Right lobe of liver (tissue), 4 donors: ENCODE data around the gene LY6G6D.

Source experiments
- CTCF ChIP-seq, 4 donors: fragments of 200-600 bp in 3 of 4; fragments of 450-650 bp in 1 of 4; IDR thresholded peaks; one replicate each; pipeline versions ENCODE4 v1.5.1 to v1.8.0; 2016 to 2022; ENCODE audit warnings: antibody characterized with exemption in 4 of 4, mild to moderate bottlenecking in 2 of 4
- POLR2A ChIP-seq: fragments of 450-650 bp; IDR thresholded peaks from one replicate; pipeline ENCODE4 v1.6.1; 2017; ENCODE audit warnings: antibody characterized with exemption, mild to moderate bottlenecking
- donor health status: DM: no; HTN: no; CAD: no.
- donor health status: DM: no; HTN: no; CAD: no.
- donor health status: DM: no; HTN: yes; CAD: no.

GRCh38 chr6:31760790-31761189 lies 45.6 kb downstream of the LY6G6D start:
- no peak for TF ChIP-seq CTCF (IDR thresholded peaks at IDR 0.05)
- no peak for TF ChIP-seq POLR2A
